IMR-90 (cell line): ENCODE measurements around the gene GRID1.

Experiments used
- CTCF ChIP-seq: conservative IDR thresholded peaks from 2 replicates; pipeline ENCODE4 v1.5.1; 2012; ENCODE audit warnings: mild to moderate bottlenecking, low read depth, low read length, improper control_type of control experiment
- ELK1 ChIP-seq: fragments of 150-350 bp; IDR thresholded peaks from 2 replicates; pipeline ENCODE4 v1.6.1; 2016; ENCODE audit warnings: low read depth, mild to moderate bottlenecking, low read length, moderate library complexity, borderline replicate concordance
- POLR2A ChIP-seq: IDR thresholded peaks from 2 replicates; pipeline ENCODE4 v1.6.1; 2012; ENCODE audit warnings: mild to moderate bottlenecking, low read depth, low read length
- RAD21 ChIP-seq: IDR thresholded peaks from 2 replicates; pipeline ENCODE4 v1.6.1; 2012; ENCODE audit warnings: low read length, improper control_type of control experiment
- SMC3 ChIP-seq: fragments of 150-350 bp; IDR thresholded peaks from 2 replicates; pipeline ENCODE4 v1.6.1; 2016; ENCODE audit warnings: low read depth, mild to moderate bottlenecking, antibody characterized with exemption, low read length, moderate library complexity
- USF2 ChIP-seq: fragments of 150-350 bp; IDR thresholded peaks from 2 replicates; pipeline ENCODE4 v1.6.1; 2017; ENCODE audit warnings: mild to moderate bottlenecking, antibody characterized with exemption, low read length, low read depth

GRCh38 chr10:85658518-85658917 is 708.1 kb downstream of the GRID1 start:
- TF ChIP-seq SMC3 (no peak), USF2 (no peak), CTCF (no peak), POLR2A (no peak), RAD21 (no peak), ELK1 (no peak)
